Placental pericyte (primary cell): ENCODE measurements around the gene ITPRIPL2. TPM values are rescaled to one million over a fixed set of nuclear protein-coding genes. Genes with fewer than 3 reads are reported as not detected.

Experiments used
- total RNA-seq: library from RNA; depleted of rRNA; stranded (reverse); fragments of >200 nt; gene quantifications from 2 replicates; pipeline ENCODE4 v1.2.3, GENCODE V29; 2012

The ITPRIPL2 gene
- total RNA-seq, result 31.7 and 139 TPM in 2 replicates

GRCh38 chr16:19113577-19114358, at the start of gene ITPRIPL2:
Gene ITPRIPL2 (plus strand): TSS chr16:19113964. CDS start chr16:19114462, 498 bp downstream.

GRCh38 chr16:19067349-19068236, 46.2 kb upstream of the ITPRIPL2 start, which contains the start of gene COQ7:
Gene COQ7 (plus strand): TSS chr16:19067614. CDS start chr16:19067665, 51 bp downstream.

GRCh38 chr16:19167710-19168370, 54.1 kb downstream of the ITPRIPL2 start, which contains the start of gene SYT17:
Gene SYT17 (plus strand): TSS chr16:19168240. CDS start chr16:19168647, 407 bp downstream.

Other genes starting within 250 kb of the ITPRIPL2 start
- gene SMG1, start 187.6 kb upstream of the ITPRIPL2 start, total RNA-seq, result 72.7 and 78.2 TPM in 2 replicates
- 0.22 and 0.43 TPM in 2 replicates for gene TMC7, start 130.0 kb upstream of the ITPRIPL2 start, total RNA-seq
- 10.3 and 20.1 TPM in 2 replicates for gene COQ7, start 46.4 kb upstream of the ITPRIPL2 start, total RNA-seq
- gene SYT17, start 54.3 kb downstream of the ITPRIPL2 start, total RNA-seq, result 0.43 and 0.66 TPM in 2 replicates
- gene CLEC19A, start 171.8 kb downstream of the ITPRIPL2 start, total RNA-seq, result not detected in 2 replicates